ENCODE results near the gene CETP. TPM values are rescaled to one million over a fixed set of nuclear protein-coding genes. Genes with fewer than 3 reads are reported as not detected.

CETP gene
- total RNA-seq, 4 donors from 2014 or later, result 0.52 to 0.79 TPM; not detected in 2

DNA sequence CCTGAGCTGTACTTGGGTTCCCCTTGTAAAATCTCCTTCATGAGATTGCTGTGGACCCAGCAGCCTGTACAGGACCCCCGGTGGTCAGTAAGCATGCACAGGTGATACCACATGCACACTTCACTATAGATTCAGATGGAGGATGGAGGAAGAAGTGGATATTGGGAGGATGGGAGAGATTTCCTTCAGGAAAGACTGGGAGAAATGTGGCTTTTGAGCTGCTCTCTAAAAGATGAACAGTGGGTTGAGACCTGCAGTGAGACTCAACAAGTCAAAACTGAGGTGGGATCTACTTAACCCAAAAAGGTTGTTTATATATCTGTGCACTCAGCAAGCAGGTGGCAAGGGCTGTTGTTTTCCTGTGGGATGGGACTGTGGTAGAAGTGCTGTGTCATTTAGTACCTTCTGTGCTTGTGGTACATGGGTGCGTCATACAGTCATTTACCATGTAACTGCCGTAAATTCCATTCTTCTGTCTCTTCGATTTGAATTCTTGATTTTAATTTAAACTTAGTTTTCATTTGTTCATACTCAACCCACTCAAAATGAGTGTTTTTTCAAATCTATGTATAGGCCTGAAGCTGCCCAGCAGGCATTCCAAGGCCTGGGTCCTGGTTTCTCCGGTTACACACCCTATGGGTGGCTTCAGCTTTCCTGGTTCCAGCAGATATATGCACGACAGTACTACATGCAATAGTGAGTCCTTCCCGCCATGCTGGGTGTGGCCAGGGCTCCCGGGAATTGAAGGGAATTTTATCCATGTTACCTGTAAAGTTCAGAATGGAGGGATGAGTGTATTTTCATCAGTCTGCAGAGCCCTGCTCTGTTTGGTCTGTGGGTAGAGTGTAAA is 22.9 kb upstream of the CETP start:
- no peak overlapping the region for H3K4me3 ChIP-seq (ENCODE audit: low read depth, poor library complexity, severe bottlenecking)
- DNase-seq (ENCODE audit: low spot score in 2 of 2), result no peak
- WGBS, 2 donors, result 68 to 70% methylated on average over 8 of the region's 8 CpGs
- TF ChIP-seq, protein P1, sequence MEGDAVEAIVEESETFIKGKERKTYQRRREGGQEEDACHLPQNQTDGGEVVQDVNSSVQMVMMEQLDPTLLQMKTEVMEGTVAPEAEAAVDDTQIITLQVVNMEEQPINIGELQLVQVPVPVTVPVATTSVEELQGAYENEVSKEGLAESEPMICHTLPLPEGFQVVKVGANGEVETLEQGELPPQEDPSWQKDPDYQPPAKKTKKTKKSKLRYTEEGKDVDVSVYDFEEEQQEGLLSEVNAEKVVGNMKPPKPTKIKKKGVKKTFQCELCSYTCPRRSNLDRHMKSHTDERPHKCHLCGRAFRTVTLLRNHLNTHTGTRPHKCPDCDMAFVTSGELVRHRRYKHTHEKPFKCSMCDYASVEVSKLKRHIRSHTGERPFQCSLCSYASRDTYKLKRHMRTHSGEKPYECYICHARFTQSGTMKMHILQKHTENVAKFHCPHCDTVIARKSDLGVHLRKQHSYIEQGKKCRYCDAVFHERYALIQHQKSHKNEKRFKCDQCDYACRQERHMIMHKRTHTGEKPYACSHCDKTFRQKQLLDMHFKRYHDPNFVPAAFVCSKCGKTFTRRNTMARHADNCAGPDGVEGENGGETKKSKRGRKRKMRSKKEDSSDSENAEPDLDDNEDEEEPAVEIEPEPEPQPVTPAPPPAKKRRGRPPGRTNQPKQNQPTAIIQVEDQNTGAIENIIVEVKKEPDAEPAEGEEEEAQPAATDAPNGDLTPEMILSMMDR (IDR thresholded peaks at IDR 0.05), result no peak
- TF ChIP-seq POLR2A (IDR thresholded peaks at IDR 0.05), result no peak
- intact Hi-C loops (cut with DNase I; ENCODE audit: low total_unique reads), result no loop called here

DNA sequence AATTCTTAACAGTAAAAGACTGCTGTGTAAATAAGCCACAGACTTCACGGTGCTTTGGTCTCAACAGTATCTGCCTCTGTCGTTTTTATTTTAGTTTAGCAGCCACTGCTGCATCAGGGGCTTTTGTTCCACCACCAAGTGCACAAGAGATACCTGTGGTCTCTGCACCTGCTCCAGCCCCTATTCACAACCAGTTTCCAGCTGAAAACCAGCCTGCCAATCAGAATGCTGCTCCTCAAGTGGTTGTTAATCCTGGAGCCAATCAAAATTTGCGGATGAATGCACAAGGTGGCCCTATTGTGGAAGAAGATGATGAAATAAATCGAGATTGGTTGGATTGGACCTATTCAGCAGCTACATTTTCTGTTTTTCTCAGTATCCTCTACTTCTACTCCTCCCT is 21.9 kb upstream of the CETP start:
- intact Hi-C loops (cut with DNase I; ENCODE audit: low total_unique reads), result no loop called here
- DNase-seq (ENCODE audit: low spot score in 2 of 2), result no peak
- 80 to 82% methylated on average over 4 of the region's 4 CpGs for WGBS, 2 donors
- TF ChIP-seq, protein P1 (IDR thresholded peaks at IDR 0.05), result no peak
- no peak for TF ChIP-seq POLR2A (IDR thresholded peaks at IDR 0.05)
- no peak overlapping the region for H3K4me3 ChIP-seq (ENCODE audit: low read depth, poor library complexity, severe bottlenecking)

DNA sequence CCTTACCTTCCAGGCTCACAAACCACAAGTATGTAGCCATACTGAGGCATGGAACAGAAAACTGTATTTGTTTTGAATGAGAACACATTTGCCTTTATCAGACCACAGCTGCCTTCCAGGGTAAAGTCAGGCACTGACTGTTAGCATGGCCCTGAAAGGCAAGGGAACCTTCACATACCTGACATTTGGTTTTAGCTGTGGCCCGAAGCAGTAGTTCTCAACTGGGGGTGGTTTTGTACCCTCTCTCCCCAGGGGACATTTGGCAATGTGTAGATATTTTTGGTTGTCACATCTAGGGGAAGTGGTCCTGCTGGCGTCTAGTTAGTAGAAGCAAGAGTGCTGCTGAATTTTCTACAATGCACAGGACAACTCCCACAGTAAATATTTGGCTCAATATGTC is 20.7 kb upstream of the CETP start:
- intact Hi-C loops (cut with DNase I; ENCODE audit: low total_unique reads), result no loop called here
- no peak for DNase-seq (ENCODE audit: low spot score in 2 of 2)
- WGBS, 2 donors, result 70 to 76% methylated on average over 2 of the region's 2 CpGs
- no peak for TF ChIP-seq POLR2A (IDR thresholded peaks at IDR 0.05)
- TF ChIP-seq, protein P1 (IDR thresholded peaks at IDR 0.05), result no peak
- H3K4me3 ChIP-seq (ENCODE audit: low read depth, poor library complexity, severe bottlenecking), result no peak overlapping the region

DNA sequence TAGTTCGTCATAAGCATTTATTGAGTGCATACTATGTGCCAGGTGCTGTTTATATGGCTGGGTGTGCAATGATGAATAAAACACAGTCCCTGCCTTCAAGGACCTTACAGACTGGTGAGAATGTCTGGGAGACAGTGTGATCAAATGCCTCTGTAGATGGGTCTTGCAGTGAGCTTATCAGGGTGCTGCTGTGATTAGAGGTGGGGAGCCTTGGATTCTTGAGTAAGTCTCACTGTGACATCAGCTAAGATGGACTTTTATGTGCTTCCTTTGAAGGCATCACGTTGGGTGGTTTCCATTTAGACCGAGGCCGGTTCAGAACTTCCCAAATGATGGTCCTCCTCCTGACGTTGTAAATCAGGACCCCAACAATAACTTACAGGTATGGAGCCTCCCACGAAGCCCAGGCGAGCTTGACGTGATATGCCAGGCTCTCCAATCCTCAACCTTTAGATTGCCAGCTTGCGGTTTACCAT is 19.9 kb upstream of the CETP start:
- no peak for TF ChIP-seq POLR2A (IDR thresholded peaks at IDR 0.05)
- TF ChIP-seq, protein P1 (IDR thresholded peaks at IDR 0.05), result no peak
- WGBS, 2 donors, result 76 to 90% methylated on average over 9 of the region's 9 CpGs
- intact Hi-C loops (cut with DNase I; ENCODE audit: low total_unique reads), result no loop called here
- no peak for DNase-seq (ENCODE audit: low spot score in 2 of 2)
- H3K4me3 ChIP-seq (ENCODE audit: low read depth, poor library complexity, severe bottlenecking), result no peak overlapping the region

DNA sequence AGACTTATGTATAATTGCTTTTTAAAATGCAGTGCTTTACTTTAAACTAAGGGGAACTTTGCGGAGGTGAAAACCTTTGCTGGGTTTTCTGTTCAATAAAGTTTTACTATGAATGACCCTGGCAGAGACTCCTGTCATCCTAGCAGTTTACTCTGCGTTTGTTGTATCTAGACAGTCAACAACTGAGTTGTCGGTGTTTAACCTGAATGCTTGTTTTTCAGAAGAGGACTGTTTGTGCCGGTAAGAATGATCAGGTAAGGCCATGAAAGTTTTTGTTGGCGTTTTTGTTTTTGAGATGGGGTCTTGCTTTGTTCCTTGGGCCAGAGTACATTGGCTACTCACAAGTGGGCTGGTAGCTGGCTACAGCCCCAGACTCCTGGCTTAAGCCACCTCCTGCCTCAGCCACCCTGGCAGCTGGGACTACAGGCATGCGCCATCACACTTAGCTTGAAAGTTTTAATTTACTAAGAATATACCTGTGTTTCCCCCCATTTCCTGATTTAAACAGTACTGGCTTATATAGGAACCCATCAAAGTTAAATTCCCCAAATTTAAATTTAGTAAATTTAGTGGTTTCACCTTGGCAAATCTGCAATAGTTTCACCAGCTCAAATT is 17.9 kb upstream of the CETP start:
- no peak overlapping the region for H3K4me3 ChIP-seq (ENCODE audit: low read depth, poor library complexity, severe bottlenecking)
- 58 to 63% methylated on average over 6 of the region's 6 CpGs for WGBS, 2 donors
- intact Hi-C loops (cut with DNase I; ENCODE audit: low total_unique reads), result no loop called here
- TF ChIP-seq POLR2A (IDR thresholded peaks at IDR 0.05), result no peak
- TF ChIP-seq, protein P1 (IDR thresholded peaks at IDR 0.05), result no peak
- DNase-seq (ENCODE audit: low spot score in 2 of 2), result no peak

Data from lower leg skin (tissue), 4 donors.